Cardiac fibroblast (primary cell): ENCODE results near the gene GPR68.
"Not testable (repeated sequence)": the region's sequence is repeated elsewhere in the genome, so short reads cannot be mapped to it uniquely, and the experiment has no call there.

ENCODE experiments used
- DNase-seq, 2 donors: peaks; one replicate each; pipeline versions ENCODE4 v3.0.0 to v3.0.0-alpha.2; 2010; ENCODE audit warnings: low read depth in 2 of 2
- H3K4me3 ChIP-seq, 2 donors: replicated peaks in 1 of 2; 1 replicate in 1 of 2; 2 replicates in 1 of 2; pipeline ENCODE4 v1.5.1; 2011; ENCODE audit warnings: low read depth in 2 of 2, low read length in 2 of 2, mild to moderate bottlenecking in 2 of 2, moderate library complexity in 1 of 2
- TF ChIP-seq, protein P1 (sequence below): IDR thresholded peaks from one replicate; pipeline ENCODE4 v1.5.1; 2011; ENCODE audit warnings: low read depth, mild to moderate bottlenecking, low read length, inconsistent platforms

GPR68 gene

GRCh38 chr14:91267965-91268437 lies 23.5 kb upstream of the GPR68 start:
- DNase-seq = no peak
- TF ChIP-seq, protein P1, sequence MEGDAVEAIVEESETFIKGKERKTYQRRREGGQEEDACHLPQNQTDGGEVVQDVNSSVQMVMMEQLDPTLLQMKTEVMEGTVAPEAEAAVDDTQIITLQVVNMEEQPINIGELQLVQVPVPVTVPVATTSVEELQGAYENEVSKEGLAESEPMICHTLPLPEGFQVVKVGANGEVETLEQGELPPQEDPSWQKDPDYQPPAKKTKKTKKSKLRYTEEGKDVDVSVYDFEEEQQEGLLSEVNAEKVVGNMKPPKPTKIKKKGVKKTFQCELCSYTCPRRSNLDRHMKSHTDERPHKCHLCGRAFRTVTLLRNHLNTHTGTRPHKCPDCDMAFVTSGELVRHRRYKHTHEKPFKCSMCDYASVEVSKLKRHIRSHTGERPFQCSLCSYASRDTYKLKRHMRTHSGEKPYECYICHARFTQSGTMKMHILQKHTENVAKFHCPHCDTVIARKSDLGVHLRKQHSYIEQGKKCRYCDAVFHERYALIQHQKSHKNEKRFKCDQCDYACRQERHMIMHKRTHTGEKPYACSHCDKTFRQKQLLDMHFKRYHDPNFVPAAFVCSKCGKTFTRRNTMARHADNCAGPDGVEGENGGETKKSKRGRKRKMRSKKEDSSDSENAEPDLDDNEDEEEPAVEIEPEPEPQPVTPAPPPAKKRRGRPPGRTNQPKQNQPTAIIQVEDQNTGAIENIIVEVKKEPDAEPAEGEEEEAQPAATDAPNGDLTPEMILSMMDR = no peak

DNA sequence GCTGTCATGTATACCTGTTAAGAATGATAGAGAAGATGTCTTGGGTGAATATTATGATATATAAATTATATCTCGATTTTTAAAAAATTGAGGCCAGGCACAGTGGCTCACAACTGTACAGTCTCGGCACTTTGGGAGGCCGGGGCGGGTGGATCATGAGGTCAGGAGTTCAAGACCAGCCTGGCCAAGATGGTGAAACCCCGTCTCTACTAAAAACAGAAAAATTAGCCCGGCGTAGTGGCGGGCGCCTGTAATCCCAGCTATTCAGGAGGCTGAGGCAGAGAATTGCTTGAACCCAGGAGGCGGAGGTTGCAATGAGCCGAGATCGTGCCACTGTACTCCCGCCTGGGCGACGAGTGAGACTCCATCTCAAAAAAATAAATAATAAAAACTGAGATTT lies 21.8 kb upstream of the GPR68 start:
- H3K4me3 ChIP-seq, DNase-seq: not testable (repeated sequence)

More at GRCh38 chr14:91267965-91268437, 23.5 kb upstream of the GPR68 start:
- H3K4me3 ChIP-seq = no peak overlapping the region

- no peak overlapping the region for H3K4me3 ChIP-seq
- DNase-seq = no peak
- TF ChIP-seq, protein P1 = no peak
Measured at GRCh38 chr14:91265404-91265803, 20.9 kb upstream of the GPR68 start.

- peak overlapping the region; percentile 22 to 33 for H3K4me3 ChIP-seq
- no peak for DNase-seq
- TF ChIP-seq, protein P1 = no peak
Measured at GRCh38 chr14:91264151-91265150, 19.9 kb upstream of the GPR68 start.

- H3K4me3 ChIP-seq = no peak overlapping the region
- TF ChIP-seq, protein P1 = no peak
- DNase-seq = no peak
Measured at GRCh38 chr14:91263329-91263728, 18.8 kb upstream of the GPR68 start.

- no peak for DNase-seq
- H3K4me3 ChIP-seq = no peak overlapping the region
- TF ChIP-seq, protein P1 = no peak
Measured at GRCh38 chr14:91261986-91262549, 17.6 kb upstream of the GPR68 start.

GRCh38 chr14:91261115-91261514 lies 16.6 kb upstream of the GPR68 start:
- TF ChIP-seq, protein P1 = no peak
- DNase-seq = no peak

More at GRCh38 chr14:91261115-91261514, 16.6 kb upstream of the GPR68 start:
- H3K4me3 ChIP-seq = no peak overlapping the region
